SH-SY5Y (cell line): ENCODE measurements around the gene ALMS1.

Source experiments
- GATA2 ChIP-seq: IDR thresholded peaks from 2 replicates; pipeline ENCODE4 v1.6.1; 2011; ENCODE audit warnings: mild to moderate bottlenecking, low read depth, low read length
- GATA3 ChIP-seq: IDR thresholded peaks from 2 replicates; pipeline ENCODE4 v1.6.1; 2011; ENCODE audit warnings: low read depth, mild to moderate bottlenecking, low read length, moderate library complexity

Gene ALMS1

GRCh38 chr2:73561422-73561821 is 175.8 kb downstream of the ALMS1 start:
- TF ChIP-seq GATA2 (no peak), GATA3 (no peak)

- no peak for TF ChIP-seq GATA2
- no peak for TF ChIP-seq GATA3
Measured at GRCh38 chr2:73564986-73565385, 179.3 kb downstream of the ALMS1 start.

- no peak for TF ChIP-seq GATA3
- TF ChIP-seq GATA2 = no peak
Measured at GRCh38 chr2:73566288-73566878, 180.7 kb downstream of the ALMS1 start.

DNA sequence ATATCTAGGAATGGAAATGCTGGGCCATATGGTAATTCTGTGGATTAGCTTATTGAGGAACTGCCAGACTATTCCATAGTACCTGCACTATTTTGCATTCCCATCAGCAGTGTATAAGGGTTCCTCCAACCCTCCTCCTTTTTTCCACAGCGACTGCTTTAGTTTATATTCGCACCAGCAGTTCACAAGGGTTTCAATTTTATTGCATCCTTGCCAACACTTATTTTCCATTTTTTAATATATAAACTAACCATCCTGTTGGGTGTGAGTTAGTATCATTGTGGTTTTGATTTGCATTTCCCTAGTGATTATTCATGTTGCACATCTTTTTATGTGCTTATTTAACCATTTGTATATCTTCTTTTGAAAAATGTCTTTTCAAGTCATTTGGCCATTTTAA is 189.6 kb downstream of the ALMS1 start:
- no peak for TF ChIP-seq GATA3
- no peak for TF ChIP-seq GATA2

- TF ChIP-seq GATA2 (no peak), GATA3 (no peak)
Measured at GRCh38 chr2:73582364-73582763, 196.7 kb downstream of the ALMS1 start.

- TF ChIP-seq GATA3 (no peak), GATA2 (no peak)
Measured at GRCh38 chr2:73588177-73588576, 202.5 kb downstream of the ALMS1 start.

- no peak for TF ChIP-seq GATA2
Measured at GRCh38 chr2:73593680-73594079, 208.0 kb downstream of the ALMS1 start.

DNA sequence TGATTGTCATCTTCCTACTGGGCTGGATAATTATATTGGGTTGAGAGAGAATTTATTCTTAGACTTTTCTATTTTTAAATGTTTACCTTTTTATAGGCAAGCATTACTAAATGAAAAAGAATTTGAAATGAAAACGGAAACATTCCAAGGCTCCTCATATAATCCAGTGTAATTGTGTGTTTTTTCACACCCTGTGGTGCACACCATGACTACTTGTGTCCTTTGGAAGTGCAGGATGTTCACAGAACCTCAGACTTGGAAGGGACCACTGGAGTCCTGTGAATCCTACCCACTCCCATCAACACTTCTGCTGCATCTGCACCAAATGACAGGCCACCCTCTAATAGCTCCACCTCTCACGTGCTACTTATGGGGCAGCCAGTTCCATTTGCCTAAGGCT is 208.6 kb downstream of the ALMS1 start:
- TF ChIP-seq GATA2 (no peak), GATA3 (no peak)

GRCh38 chr2:73601780-73602179 is 216.1 kb downstream of the ALMS1 start:
- TF ChIP-seq GATA3 = no peak
- no peak for TF ChIP-seq GATA2

DNA sequence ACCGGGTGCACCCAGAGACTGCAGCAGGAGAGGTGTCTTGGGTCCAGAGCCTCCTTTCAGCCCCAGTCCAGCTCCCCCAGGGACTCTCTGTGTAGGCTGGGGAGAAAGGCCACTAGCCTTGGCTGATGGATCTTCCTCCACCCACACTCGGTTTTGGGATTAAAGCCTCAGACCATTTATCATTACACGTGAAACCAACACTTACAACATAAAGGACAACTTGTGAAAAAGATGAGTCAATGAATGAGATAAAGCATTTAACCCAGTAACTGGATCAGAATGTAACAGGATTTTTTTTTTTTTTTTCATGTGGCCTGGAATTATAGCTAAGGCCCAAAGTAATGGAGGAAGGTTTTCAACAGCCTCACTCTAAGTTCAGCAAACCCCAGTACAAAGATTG is 224.5 kb downstream of the ALMS1 start:
- TF ChIP-seq GATA3 (no peak), GATA2 (no peak)

DNA sequence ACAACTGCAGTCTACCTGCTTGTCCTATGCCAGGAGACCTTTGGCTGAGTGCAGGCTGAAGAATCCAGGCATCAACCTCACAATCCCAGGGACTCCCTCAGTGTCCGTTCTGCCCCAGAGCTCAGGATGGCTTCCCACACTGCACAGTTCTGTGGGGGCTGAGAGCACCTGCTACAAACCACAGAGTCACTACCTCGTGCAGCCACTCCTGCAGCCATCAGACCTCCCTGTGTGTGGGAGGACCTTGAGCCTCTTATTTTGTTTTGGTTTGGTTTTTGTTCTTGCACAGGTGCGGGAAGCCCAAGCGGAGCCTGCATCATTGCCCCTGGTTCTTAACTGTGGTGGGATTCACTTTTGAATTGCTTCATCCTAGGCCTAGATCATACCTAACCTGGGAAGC is 225.6 kb downstream of the ALMS1 start:
- TF ChIP-seq GATA2 (no peak), GATA3 (no peak)

GRCh38 chr2:73611867-73612266 is 226.2 kb downstream of the ALMS1 start:
- no peak for TF ChIP-seq GATA2

GRCh38 chr2:73614105-73614504 is 228.5 kb downstream of the ALMS1 start:
- TF ChIP-seq GATA2 (no peak), GATA3 (no peak)

GRCh38 chr2:73614997-73615396 is 229.4 kb downstream of the ALMS1 start:
- TF ChIP-seq GATA2 (no peak), GATA3 (no peak)

DNA sequence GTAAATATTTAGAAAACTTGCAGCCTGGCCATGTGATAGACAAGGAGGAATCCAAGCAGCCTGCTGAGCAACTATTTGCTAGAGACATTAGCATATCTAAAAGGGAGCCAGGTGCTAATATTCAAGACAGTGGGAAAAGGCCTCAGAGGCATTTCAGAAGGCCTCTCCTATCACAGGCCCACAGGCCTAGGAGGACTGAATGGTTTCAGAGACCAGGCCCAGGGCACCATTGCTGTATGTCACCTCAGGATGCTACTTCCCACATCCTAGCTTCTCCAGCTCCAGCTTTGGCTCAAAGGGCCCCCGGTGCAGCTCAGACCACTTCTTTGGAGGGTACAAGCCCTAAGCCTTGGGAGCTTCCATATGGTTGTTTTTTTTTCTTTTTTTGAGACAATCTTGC is 252.8 kb downstream of the ALMS1 start:
- no peak for TF ChIP-seq GATA2
- TF ChIP-seq GATA3 = no peak

GRCh38 chr2:73640511-73640911 is 254.9 kb downstream of the ALMS1 start:
- no peak for TF ChIP-seq GATA2
- no peak for TF ChIP-seq GATA3

DNA sequence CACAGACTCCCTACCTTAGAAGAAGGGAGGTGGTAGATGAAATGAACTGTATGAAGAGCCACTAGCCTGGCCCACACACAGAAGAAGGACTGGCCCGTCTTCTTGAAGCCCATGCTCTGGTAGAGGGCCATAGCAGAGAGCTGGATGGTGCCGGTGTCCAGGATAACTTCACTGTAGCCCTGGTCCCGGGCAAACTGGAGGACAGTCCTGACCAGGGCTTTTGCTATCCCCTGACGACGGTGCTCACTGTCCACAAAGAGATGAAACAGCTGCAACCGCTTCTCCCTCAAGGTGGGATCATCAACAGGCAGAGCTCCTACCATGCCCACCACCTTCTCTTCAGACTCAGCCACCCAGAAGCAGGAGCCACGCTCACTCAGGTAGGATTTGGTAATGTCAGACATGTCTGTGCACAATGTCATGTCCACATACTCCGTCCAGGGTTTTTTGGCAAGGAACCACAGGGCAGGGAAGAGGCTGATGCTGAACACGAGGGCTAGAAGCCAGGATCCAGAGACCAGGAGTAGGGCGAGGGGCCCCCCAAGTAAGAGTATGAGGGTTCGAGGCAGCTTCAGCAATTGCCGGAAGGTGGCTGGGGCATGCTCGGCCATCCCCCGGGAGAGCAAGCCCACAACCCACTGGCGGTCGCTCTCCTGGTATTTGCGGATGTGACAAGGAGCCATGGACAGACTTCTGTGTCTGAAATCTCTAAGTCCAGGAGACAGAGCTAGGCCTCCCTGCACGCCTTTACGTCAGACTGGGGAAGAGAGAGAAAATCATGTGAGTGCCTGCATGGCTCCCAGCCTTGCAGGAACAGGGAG is 255.5 kb downstream of the ALMS1 start:
- TF ChIP-seq GATA3 = no peak
- no peak for TF ChIP-seq GATA2
